ENCODE results near the gene RCE1. TPM values are rescaled to one million over a fixed set of nuclear protein-coding genes. Genes with fewer than 3 reads are reported as not detected.

The RCE1 gene
- total RNA-seq, 1 experiment from 2014 or later, result 33.1 TPM

DNA sequence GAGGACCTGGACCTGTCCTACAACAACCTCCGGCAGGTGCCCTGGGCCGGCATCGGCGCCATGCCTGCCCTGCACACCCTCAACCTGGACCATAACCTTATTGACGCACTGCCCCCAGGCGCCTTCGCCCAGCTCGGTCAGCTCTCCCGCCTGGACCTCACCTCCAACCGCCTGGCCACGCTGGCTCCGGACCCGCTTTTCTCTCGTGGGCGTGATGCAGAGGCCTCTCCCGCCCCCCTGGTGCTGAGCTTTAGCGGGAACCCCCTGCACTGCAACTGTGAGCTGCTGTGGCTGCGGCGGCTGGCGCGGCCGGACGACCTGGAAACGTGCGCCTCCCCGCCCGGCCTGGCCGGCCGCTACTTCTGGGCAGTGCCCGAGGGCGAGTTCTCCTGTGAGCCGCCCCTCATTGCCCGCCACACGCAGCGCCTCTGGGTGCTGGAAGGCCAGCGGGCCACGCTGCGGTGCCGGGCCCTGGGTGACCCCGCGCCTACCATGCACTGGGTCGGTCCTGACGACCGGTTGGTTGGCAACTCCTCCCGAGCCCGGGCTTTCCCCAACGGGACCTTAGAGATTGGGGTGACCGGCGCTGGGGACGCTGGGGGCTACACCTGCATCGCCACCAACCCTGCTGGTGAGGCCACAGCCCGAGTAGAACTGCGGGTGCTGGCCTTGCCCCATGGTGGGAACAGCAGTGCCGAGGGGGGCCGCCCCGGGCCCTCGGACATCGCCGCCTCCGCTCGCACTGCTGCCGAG is 15.1 kb downstream of the RCE1 start:
- Histone ChIP-seq H3K4me1 (ENCODE audit: insufficient read depth, low read length, poor library complexity, severe bottlenecking) (peaks cover 16% of the 10 kb centered on the region), H3K27me3 (replicated peaks; ENCODE audit: insufficient read depth, low read depth, low read length, poor library complexity) (no peaks in the 10 kb centered on the region), H3K36me3 (ENCODE audit: insufficient read depth, low read length, poor library complexity, severe bottlenecking) (peaks cover 11% of the 10 kb centered on the region), H3K4me3 (ENCODE audit: low read depth, low read length, poor library complexity, severe bottlenecking) (peak overlapping the region; percentile 72), H3K27ac (ENCODE audit: low read depth, low read length, poor library complexity, severe bottlenecking) (no peak overlapping the region), H3K9me3 (ENCODE audit: low read depth, low read length, poor library complexity, severe bottlenecking) (no peaks in the 10 kb centered on the region)
- POLR2A ChIA-PET (ENCODE audit: low non-redundant PET), result no interaction called here
- no TSS peak for BruUV-seq (replicated peaks)
- intact Hi-C loops (cut with micrococcal nuclease; ENCODE audit: unreplicated experiment), result no loop called here
- no peak for DNase-seq (ENCODE audit: low spot score)
- no peak for TF ChIP-seq EZH2 (IDR thresholded peaks at IDR 0.05; ENCODE audit: borderline replicate concordance, low read depth, low read length, poor library complexity, severe bottlenecking)
- TF ChIP-seq, protein P1, sequence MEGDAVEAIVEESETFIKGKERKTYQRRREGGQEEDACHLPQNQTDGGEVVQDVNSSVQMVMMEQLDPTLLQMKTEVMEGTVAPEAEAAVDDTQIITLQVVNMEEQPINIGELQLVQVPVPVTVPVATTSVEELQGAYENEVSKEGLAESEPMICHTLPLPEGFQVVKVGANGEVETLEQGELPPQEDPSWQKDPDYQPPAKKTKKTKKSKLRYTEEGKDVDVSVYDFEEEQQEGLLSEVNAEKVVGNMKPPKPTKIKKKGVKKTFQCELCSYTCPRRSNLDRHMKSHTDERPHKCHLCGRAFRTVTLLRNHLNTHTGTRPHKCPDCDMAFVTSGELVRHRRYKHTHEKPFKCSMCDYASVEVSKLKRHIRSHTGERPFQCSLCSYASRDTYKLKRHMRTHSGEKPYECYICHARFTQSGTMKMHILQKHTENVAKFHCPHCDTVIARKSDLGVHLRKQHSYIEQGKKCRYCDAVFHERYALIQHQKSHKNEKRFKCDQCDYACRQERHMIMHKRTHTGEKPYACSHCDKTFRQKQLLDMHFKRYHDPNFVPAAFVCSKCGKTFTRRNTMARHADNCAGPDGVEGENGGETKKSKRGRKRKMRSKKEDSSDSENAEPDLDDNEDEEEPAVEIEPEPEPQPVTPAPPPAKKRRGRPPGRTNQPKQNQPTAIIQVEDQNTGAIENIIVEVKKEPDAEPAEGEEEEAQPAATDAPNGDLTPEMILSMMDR (conservative IDR thresholded peaks at IDR 0.05; ENCODE audit: low read depth, low read length), result no peak
- CTCF ChIA-PET, result interaction anchor here (0.5 kb wide), 1 partner anchor 65 kb away, joined by 3 read pairs; no protein-coding TSS in a partner anchor

DNA sequence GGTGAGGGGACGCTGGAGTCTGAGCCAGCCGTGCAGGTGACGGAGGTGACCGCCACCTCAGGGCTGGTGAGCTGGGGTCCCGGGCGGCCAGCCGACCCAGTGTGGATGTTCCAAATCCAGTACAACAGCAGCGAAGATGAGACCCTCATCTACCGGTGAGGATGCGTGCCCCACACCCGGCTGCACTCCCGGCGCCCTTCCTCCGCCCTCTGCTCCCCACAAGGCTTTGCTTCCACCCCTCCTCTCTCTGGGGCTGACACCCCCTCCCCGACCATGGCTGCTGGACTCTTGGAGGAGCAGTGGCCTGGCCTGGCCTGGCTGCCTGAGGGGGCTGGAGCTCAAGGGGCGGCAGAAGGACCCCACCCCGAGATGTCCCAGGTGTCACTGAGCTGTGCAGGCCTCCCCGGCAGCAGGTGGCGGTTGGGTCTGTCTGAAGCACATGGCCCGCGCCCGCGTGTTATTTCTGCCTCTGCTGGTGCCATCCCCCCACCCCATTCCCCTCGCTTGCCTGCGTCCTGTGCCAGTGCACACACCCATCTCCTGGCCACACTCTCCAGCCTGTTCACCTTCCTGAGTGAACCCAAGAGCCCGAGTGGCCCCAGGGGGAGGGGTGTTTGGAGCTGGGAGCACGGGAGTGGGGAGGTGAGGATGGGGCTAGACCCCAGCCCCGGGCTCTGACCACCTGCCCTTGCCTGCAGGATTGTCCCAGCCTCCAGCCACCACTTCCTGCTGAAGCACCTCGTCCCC is 15.9 kb downstream of the RCE1 start:
- BruUV-seq (replicated peaks), result no TSS peak
- ChIA-PET CTCF (no interaction called here), POLR2A (ENCODE audit: low non-redundant PET) (no interaction called here)
- Histone ChIP-seq H3K4me1 (ENCODE audit: insufficient read depth, low read length, poor library complexity, severe bottlenecking) (peaks cover 16% of the 10 kb centered on the region), H3K9me3 (ENCODE audit: low read depth, low read length, poor library complexity, severe bottlenecking) (no peaks in the 10 kb centered on the region), H3K36me3 (ENCODE audit: insufficient read depth, low read length, poor library complexity, severe bottlenecking) (peaks cover 11% of the 10 kb centered on the region), H3K27me3 (replicated peaks; ENCODE audit: insufficient read depth, low read depth, low read length, poor library complexity) (no peaks in the 10 kb centered on the region), H3K4me3 (ENCODE audit: low read depth, low read length, poor library complexity, severe bottlenecking) (no peak overlapping the region), H3K27ac (ENCODE audit: low read depth, low read length, poor library complexity, severe bottlenecking) (no peak overlapping the region)
- DNase-seq (ENCODE audit: low spot score), result no peak
- TF ChIP-seq EZH2 (IDR thresholded peaks at IDR 0.05; ENCODE audit: borderline replicate concordance, low read depth, low read length, poor library complexity, severe bottlenecking), result no peak
- TF ChIP-seq, protein P1 (conservative IDR thresholded peaks at IDR 0.05; ENCODE audit: low read depth, low read length), result no peak
- intact Hi-C loops (cut with micrococcal nuclease; ENCODE audit: unreplicated experiment), result no loop called here

DNA sequence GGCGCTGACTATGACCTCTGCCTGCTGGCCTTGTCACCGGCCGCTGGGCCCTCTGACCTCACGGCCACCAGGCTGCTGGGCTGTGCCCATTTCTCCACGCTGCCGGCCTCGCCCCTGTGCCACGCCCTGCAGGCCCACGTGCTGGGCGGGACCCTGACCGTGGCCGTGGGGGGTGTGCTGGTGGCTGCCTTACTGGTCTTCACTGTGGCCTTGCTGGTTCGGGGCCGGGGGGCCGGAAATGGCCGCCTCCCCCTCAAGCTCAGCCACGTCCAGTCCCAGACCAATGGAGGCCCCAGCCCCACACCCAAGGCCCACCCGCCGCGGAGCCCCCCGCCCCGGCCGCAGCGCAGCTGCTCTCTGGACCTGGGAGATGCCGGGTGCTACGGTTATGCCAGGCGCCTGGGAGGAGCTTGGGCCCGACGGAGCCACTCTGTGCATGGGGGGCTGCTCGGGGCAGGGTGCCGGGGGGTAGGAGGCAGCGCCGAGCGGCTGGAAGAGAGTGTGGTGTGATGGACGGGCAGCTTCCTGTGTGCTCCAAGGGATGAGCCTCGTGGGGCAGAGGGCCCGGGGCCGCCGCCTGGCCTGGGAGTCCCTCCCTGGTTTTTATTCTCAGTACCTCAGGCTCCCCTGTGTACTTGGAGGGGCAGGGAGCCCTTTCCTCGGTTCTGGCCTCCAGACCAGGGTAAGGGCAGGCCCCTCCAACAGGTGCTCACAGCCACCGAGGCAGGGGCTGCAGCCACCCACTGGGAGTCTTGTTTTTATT is 16.6 kb downstream of the RCE1 start:
- Histone ChIP-seq H3K4me1 (ENCODE audit: insufficient read depth, low read length, poor library complexity, severe bottlenecking) (peaks cover 16% of the 10 kb centered on the region), H3K4me3 (ENCODE audit: low read depth, low read length, poor library complexity, severe bottlenecking) (no peak overlapping the region), H3K36me3 (ENCODE audit: insufficient read depth, low read length, poor library complexity, severe bottlenecking) (peaks cover 11% of the 10 kb centered on the region), H3K27me3 (replicated peaks; ENCODE audit: insufficient read depth, low read depth, low read length, poor library complexity) (no peaks in the 10 kb centered on the region), H3K9me3 (ENCODE audit: low read depth, low read length, poor library complexity, severe bottlenecking) (no peaks in the 10 kb centered on the region), H3K27ac (ENCODE audit: low read depth, low read length, poor library complexity, severe bottlenecking) (no peak overlapping the region)
- intact Hi-C loops (cut with micrococcal nuclease; ENCODE audit: unreplicated experiment), result no loop called here
- no peak for TF ChIP-seq EZH2 (IDR thresholded peaks at IDR 0.05; ENCODE audit: borderline replicate concordance, low read depth, low read length, poor library complexity, severe bottlenecking)
- TF ChIP-seq, protein P1 (conservative IDR thresholded peaks at IDR 0.05; ENCODE audit: low read depth, low read length), result no peak
- no peak for DNase-seq (ENCODE audit: low spot score)
- POLR2A ChIA-PET (ENCODE audit: low non-redundant PET), result no interaction called here
- CTCF ChIA-PET, result no interaction called here
- no TSS peak for BruUV-seq (replicated peaks)

Measured in A673 (cell line).